Measurements from ENCODE around the gene PRRG4. TPM values are rescaled to one million over a fixed set of nuclear protein-coding genes. Genes with fewer than 3 reads are reported as not detected.
A peak's percentile ranks its signal among the peaks of the same experiment; 100 is the strongest.

Gene PRRG4
- total and polyA plus RNA-seq, 2 of the 4 experiments (the other 2 are of a cell fraction), result not detected

DNA sequence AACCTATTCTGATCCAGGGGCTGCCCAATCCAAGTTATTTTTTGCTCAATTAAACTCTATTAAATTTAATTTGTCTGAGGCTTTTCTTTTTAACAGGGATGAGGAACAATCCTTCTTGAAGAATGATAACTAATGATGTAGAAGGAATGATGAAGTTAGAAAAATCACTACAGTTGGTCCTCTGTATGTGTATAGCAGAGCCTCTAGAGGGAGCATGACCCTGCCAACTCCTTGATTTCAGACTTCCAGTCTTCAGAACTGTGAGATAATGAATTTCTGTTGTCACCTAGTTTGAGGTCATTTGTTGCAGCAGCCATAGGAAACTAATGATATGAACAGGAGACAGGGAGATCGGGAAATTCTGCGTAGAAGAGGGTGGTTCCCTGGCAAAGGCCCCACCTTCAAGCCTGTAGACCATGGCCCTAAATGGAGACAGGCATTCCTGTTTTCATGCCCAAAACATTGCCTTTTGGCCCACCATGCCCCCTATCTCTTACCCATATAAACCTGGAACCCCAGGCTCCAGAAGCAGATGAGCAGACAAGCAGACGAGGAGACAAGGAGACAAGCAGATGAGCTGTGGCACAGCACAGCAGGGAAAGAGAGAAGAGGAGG, 55.1 kb downstream of the PRRG4 start:
- H3K79me1 ChIP-seq (ENCODE audit: low read depth in 1 of 2, low read length in 2 of 2), result no peaks in the 10 kb centered on the region
- H2BK20ac ChIP-seq (ENCODE audit: low read depth, low read length), result no peak overlapping the region
- WGBS, 2 experiments (ENCODE audit: extremely low coverage in 2 of 2, insufficient read length in 1 of 2), result no CpG with 5 or more reads among the region's 3 CpGs
- no peak overlapping the region for H3K23ac ChIP-seq (ENCODE audit: low read depth, low read length)
- no peak overlapping the region for H3K4ac ChIP-seq (ENCODE audit: low read depth, low read length)
- no peaks in the 10 kb centered on the region for H3K9me3 ChIP-seq (ENCODE audit: control insufficient read depth, insufficient read depth, low read length)
- no peak overlapping the region for H3K4me3 ChIP-seq (ENCODE audit: insufficient read depth, low read depth, low read length)
- dilution Hi-C loops (cut with HindIII; ENCODE audit: low sequenced_read_pairs, unreplicated experiment) (no loop called here), intact Hi-C loops (cut with micrococcal nuclease) (no loop called here), in situ Hi-C loops (cut with MboI; ENCODE audit: low sequenced_read_pairs) (no loop called here)
- H3K27ac ChIP-seq (ENCODE audit: insufficient read depth, low read length), result no peak overlapping the region
- H3K36me3 ChIP-seq (ENCODE audit: control insufficient read depth, insufficient read depth, low read length), result no peaks in the 10 kb centered on the region
- H2BK15ac ChIP-seq (ENCODE audit: low read depth, low read length), result no peak overlapping the region
- H3K9me1 ChIP-seq (ENCODE audit: insufficient read depth, low read length), result no peaks in the 10 kb centered on the region
- no peak overlapping the region for H4K91ac ChIP-seq (ENCODE audit: insufficient read depth, low read depth, low read length)
- H2AK9ac ChIP-seq (replicated peaks; ENCODE audit: low read depth, low read length, poor library complexity), result no peak overlapping the region
- H2AFZ ChIP-seq (replicated peaks; ENCODE audit: low read length, poor library complexity), result no peak overlapping the region
- no peak for DNase-seq
- H4K20me1 ChIP-seq (ENCODE audit: insufficient read depth, low read length), result no peaks in the 10 kb centered on the region
- H2BK5ac ChIP-seq (ENCODE audit: low read depth, low read length, poor library complexity, severe bottlenecking), result no peak overlapping the region
- H2AK5ac ChIP-seq (ENCODE audit: low read depth, low read length), result no peak overlapping the region
- no TSS peak for BruUV-seq (replicated peaks)
- H3K9ac ChIP-seq (ENCODE audit: low read depth, low read length), result no peak overlapping the region
- TF ChIP-seq CHD1 (IDR thresholded peaks at IDR 0.05; ENCODE audit: low read depth, low read length) (no peak), CTCF (conservative IDR thresholded peaks at IDR 0.05; ENCODE audit: low read depth, low read length) (peak; percentile 36), RAD21 (IDR thresholded peaks at IDR 0.05; ENCODE audit: low read length) (0 out of 2 replicates have a peak, but pooled peaks have one; percentile 12)
- no peak overlapping the region for H3K14ac ChIP-seq (replicated peaks; ENCODE audit: low read depth, low read length)
- peak; percentile 52; the same call in 1 of the 2 replicates for ATAC-seq (ENCODE audit: low read depth)
- H4K8ac ChIP-seq (ENCODE audit: low read depth in 2 of 2, low read length in 2 of 2), result no peak overlapping the region
- H3K56ac ChIP-seq (ENCODE audit: extremely low read depth, insufficient read depth, low read length), result no peak overlapping the region
- POLR2A ChIA-PET (ENCODE audit: unreplicated experiment), result no interaction called here
- H3K18ac ChIP-seq (ENCODE audit: low read depth, low read length), result no peak overlapping the region
- H4K5ac ChIP-seq (ENCODE audit: low read depth, low read length), result no peak overlapping the region
- H3K4me2 ChIP-seq (ENCODE audit: low read depth, low read length), result no peak overlapping the region
- no peak overlapping the region for H2BK120ac ChIP-seq (ENCODE audit: low read depth, low read length)
- CTCF ChIA-PET, result interaction anchor here (0.6 to 1.4 kb wide), 2 partner anchors 9 to 421 kb away, joined by 4 to 6 read pairs; no protein-coding TSS in a partner anchor
- peaks cover 1% of the 10 kb centered on the region; the same call in 1 of the 2 replicates for H3K27me3 ChIP-seq (ENCODE audit: control insufficient read depth, insufficient read depth, low read length)
- peaks cover 2% of the 10 kb centered on the region; the same call in 1 of the 2 replicates for H3K4me1 ChIP-seq (ENCODE audit: control insufficient read depth, insufficient read depth, low read length)

Measured in IMR-90 (cell line).